HUES48 (cell line): ENCODE data around the gene HARBI1.
A peak's percentile ranks its signal among the peaks of the same experiment; 100 is the strongest.

Experiments
- H3K27ac ChIP-seq: one replicate; pipeline ENCODE4 v1.7.0; 2013; ENCODE audit warnings: low read depth, low read length, inconsistent platforms
- H3K27me3 ChIP-seq: 2 replicates; pipeline ENCODE4 v1.6.1; 2013; ENCODE audit warnings: mild to moderate bottlenecking, low read length; ENCODE audit not compliant: control insufficient read depth, insufficient read depth
- H3K36me3 ChIP-seq: 2 replicates; pipeline ENCODE4 v1.6.1; 2013; ENCODE audit warnings: low read length; ENCODE audit not compliant: control insufficient read depth, insufficient read depth
- H3K4me1 ChIP-seq: 2 replicates; pipeline ENCODE4 v1.6.1; 2013; ENCODE audit warnings: mild to moderate bottlenecking, low read length; ENCODE audit not compliant: control insufficient read depth, insufficient read depth
- H3K4me3 ChIP-seq: 2 replicates; pipeline ENCODE4 v1.5.1; 2013; ENCODE audit warnings: mild to moderate bottlenecking, low read depth, low read length
- H3K9ac ChIP-seq: 2 replicates; pipeline ENCODE4 v1.6.1; 2013; ENCODE audit warnings: mild to moderate bottlenecking, low read depth, low read length, moderate library complexity
- H3K9me3 ChIP-seq: 2 replicates; pipeline ENCODE4 v1.6.1; 2013; ENCODE audit warnings: low read length; ENCODE audit not compliant: control insufficient read depth, insufficient read depth

HARBI1 gene

GRCh38 chr11:46617134-46617971 lies at the start of gene HARBI1, which contains the start of gene ATG13:
TSS of gene HARBI1 (minus strand) at chr11:46617227. CDS start at chr11:46616237, 990 bp downstream.
TSS of gene ATG13 (plus strand) at chr11:46617553. CDS start at chr11:46644292, 26,739 bp downstream.
- Histone ChIP-seq H3K4me3 (peak within 1 kb of the TSS; percentile 93), H3K36me3 (peaks cover 4% of the 10 kb centered on the region; the same call in 1 of the 2 replicates)

GRCh38 chr11:46666516-46666915 lies 49.5 kb upstream of the HARBI1 start:
- no peaks in the 10 kb centered on the region for H3K4me1 ChIP-seq
- no peaks in the 10 kb centered on the region for H3K9me3 ChIP-seq
- H3K27me3 ChIP-seq = no peaks in the 10 kb centered on the region
- H3K4me3 ChIP-seq = no peak overlapping the region
- H3K36me3 ChIP-seq = peaks cover 90% of the 10 kb centered on the region
- H3K9ac ChIP-seq = no peak overlapping the region
- no peak overlapping the region for H3K27ac ChIP-seq

More at GRCh38 chr11:46617134-46617971, at the start of gene HARBI1, which contains the start of gene ATG13:
- peak within 1 kb of the TSS; percentile 98 for H3K27ac ChIP-seq
- peaks cover 10% of the 10 kb centered on the region for H3K4me1 ChIP-seq
- H3K9me3 ChIP-seq = no peaks in the 10 kb centered on the region
- peak within 1 kb of the TSS; percentile 98 for H3K9ac ChIP-seq
- H3K27me3 ChIP-seq = no peaks in the 10 kb centered on the region

- H3K9me3 ChIP-seq = no peaks in the 10 kb centered on the region
- H3K9ac ChIP-seq = no peak overlapping the region
- no peaks in the 10 kb centered on the region for H3K4me1 ChIP-seq
- no peak overlapping the region for H3K4me3 ChIP-seq
- no peaks in the 10 kb centered on the region for H3K27me3 ChIP-seq
- peaks cover 87% of the 10 kb centered on the region for H3K36me3 ChIP-seq
- H3K27ac ChIP-seq = no peak overlapping the region
These were observed 48.3 kb upstream of the HARBI1 start for GRCh38 chr11:46665356-46665755.

GRCh38 chr11:46664612-46665011 lies 47.6 kb upstream of the HARBI1 start:
- Histone ChIP-seq H3K4me1 (no peaks in the 10 kb centered on the region), H3K27ac (no peak overlapping the region)

GRCh38 chr11:46663277-46663940 lies 46.4 kb upstream of the HARBI1 start:
- Histone ChIP-seq H3K27me3 (no peaks in the 10 kb centered on the region), H3K4me1 (no peaks in the 10 kb centered on the region), H3K36me3 (peaks cover 87% of the 10 kb centered on the region), H3K4me3 (no peak overlapping the region), H3K9me3 (no peaks in the 10 kb centered on the region), H3K27ac (no peak overlapping the region), H3K9ac (no peak overlapping the region)

More at GRCh38 chr11:46664612-46665011, 47.6 kb upstream of the HARBI1 start:
- Histone ChIP-seq H3K4me3 (no peak overlapping the region), H3K9me3 (no peaks in the 10 kb centered on the region), H3K9ac (no peak overlapping the region), H3K36me3 (peaks cover 87% of the 10 kb centered on the region), H3K27me3 (no peaks in the 10 kb centered on the region)

GRCh38 chr11:46662366-46662765 lies 45.3 kb upstream of the HARBI1 start:
- Histone ChIP-seq H3K9ac (no peak overlapping the region), H3K4me3 (no peak overlapping the region), H3K27ac (no peak overlapping the region), H3K27me3 (no peaks in the 10 kb centered on the region), H3K9me3 (no peaks in the 10 kb centered on the region), H3K4me1 (no peaks in the 10 kb centered on the region), H3K36me3 (peaks cover 87% of the 10 kb centered on the region)

GRCh38 chr11:46661836-46662235 lies 44.8 kb upstream of the HARBI1 start:
- no peak overlapping the region for H3K9ac ChIP-seq
- peaks cover 87% of the 10 kb centered on the region for H3K36me3 ChIP-seq
- no peaks in the 10 kb centered on the region for H3K4me1 ChIP-seq

GRCh38 chr11:46659908-46660307 lies 42.9 kb upstream of the HARBI1 start:
- peaks cover 84% of the 10 kb centered on the region for H3K36me3 ChIP-seq
- H3K9ac ChIP-seq = no peak overlapping the region
- H3K4me3 ChIP-seq = no peak overlapping the region
- H3K27ac ChIP-seq = no peak overlapping the region
- no peaks in the 10 kb centered on the region for H3K9me3 ChIP-seq
- H3K4me1 ChIP-seq = no peaks in the 10 kb centered on the region
- no peaks in the 10 kb centered on the region for H3K27me3 ChIP-seq

More at GRCh38 chr11:46661836-46662235, 44.8 kb upstream of the HARBI1 start:
- Histone ChIP-seq H3K4me3 (no peak overlapping the region), H3K27me3 (no peaks in the 10 kb centered on the region), H3K9me3 (no peaks in the 10 kb centered on the region), H3K27ac (no peak overlapping the region)

- Histone ChIP-seq H3K9ac (no peak overlapping the region), H3K9me3 (no peaks in the 10 kb centered on the region), H3K27ac (no peak overlapping the region), H3K27me3 (no peaks in the 10 kb centered on the region), H3K4me1 (no peaks in the 10 kb centered on the region), H3K4me3 (no peak overlapping the region), H3K36me3 (peaks cover 75% of the 10 kb centered on the region)
These were observed 41.2 kb upstream of the HARBI1 start for GRCh38 chr11:46658259-46658658.

- no peak overlapping the region for H3K27ac ChIP-seq
- H3K4me1 ChIP-seq = no peaks in the 10 kb centered on the region
- no peak overlapping the region for H3K9ac ChIP-seq
- no peak overlapping the region for H3K4me3 ChIP-seq
- H3K27me3 ChIP-seq = no peaks in the 10 kb centered on the region
- H3K9me3 ChIP-seq = no peaks in the 10 kb centered on the region
- H3K36me3 ChIP-seq = peaks cover 77% of the 10 kb centered on the region
These were observed 40.2 kb upstream of the HARBI1 start for GRCh38 chr11:46657186-46657585.

GRCh38 chr11:46655631-46656030 lies 38.6 kb upstream of the HARBI1 start:
- H3K9ac ChIP-seq = no peak overlapping the region
- H3K36me3 ChIP-seq = peaks cover 79% of the 10 kb centered on the region
- H3K9me3 ChIP-seq = no peaks in the 10 kb centered on the region
- no peak overlapping the region for H3K27ac ChIP-seq
- H3K27me3 ChIP-seq = no peaks in the 10 kb centered on the region
- H3K4me1 ChIP-seq = no peaks in the 10 kb centered on the region
- H3K4me3 ChIP-seq = no peak overlapping the region
